Vagina (tissue), 2 donors: Measurements from ENCODE around the gene DOLK.

ENCODE experiments used
- POLR2A ChIP-seq, 2 donors: fragments of 450-650 bp; IDR thresholded peaks; one replicate each; pipeline ENCODE4 v1.6.1; 2017; ENCODE audit warnings: antibody characterized with exemption in 2 of 2, mild to moderate bottlenecking in 2 of 2, moderate library complexity in 2 of 2
- POLR2AphosphoS5 ChIP-seq, 2 donors: sonication (generic); formaldehyde crosslinking; IDR thresholded peaks; one replicate each; pipeline ENCODE4 v1.9.0; 2017; ENCODE audit warnings: antibody characterized with exemption in 2 of 2, mild to moderate bottlenecking in 2 of 2, low read depth in 1 of 2; ENCODE audit not compliant: insufficient read depth in 1 of 2
- TF ChIP-seq, protein P1 (sequence below), 3 experiments: fragments of 450-650 bp in 2 of 3; fragments of 200-600 bp in 1 of 3; sonication (generic) in 1 of 3; IDR thresholded peaks; one replicate each; pipeline ENCODE4 v1.5.1; 2017 to 2019; ENCODE audit warnings: antibody characterized with exemption in 3 of 3, mild to moderate bottlenecking in 2 of 3, moderate library complexity in 2 of 3

DNA sequence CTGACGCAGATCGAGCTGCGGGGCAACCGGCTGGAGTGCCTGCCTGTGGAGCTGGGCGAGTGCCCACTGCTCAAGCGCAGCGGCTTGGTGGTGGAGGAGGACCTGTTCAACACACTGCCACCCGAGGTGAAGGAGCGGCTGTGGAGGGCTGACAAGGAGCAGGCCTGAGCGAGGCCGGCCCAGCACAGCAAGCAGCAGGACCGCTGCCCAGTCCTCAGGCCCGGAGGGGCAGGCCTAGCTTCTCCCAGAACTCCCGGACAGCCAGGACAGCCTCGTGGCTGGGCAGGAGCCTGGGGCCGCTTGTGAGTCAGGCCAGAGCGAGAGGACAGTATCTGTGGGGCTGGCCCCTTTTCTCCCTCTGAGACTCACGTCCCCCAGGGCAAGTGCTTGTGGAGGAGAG is 31.2 kb downstream of the DOLK start:
- TF ChIP-seq, protein P1, sequence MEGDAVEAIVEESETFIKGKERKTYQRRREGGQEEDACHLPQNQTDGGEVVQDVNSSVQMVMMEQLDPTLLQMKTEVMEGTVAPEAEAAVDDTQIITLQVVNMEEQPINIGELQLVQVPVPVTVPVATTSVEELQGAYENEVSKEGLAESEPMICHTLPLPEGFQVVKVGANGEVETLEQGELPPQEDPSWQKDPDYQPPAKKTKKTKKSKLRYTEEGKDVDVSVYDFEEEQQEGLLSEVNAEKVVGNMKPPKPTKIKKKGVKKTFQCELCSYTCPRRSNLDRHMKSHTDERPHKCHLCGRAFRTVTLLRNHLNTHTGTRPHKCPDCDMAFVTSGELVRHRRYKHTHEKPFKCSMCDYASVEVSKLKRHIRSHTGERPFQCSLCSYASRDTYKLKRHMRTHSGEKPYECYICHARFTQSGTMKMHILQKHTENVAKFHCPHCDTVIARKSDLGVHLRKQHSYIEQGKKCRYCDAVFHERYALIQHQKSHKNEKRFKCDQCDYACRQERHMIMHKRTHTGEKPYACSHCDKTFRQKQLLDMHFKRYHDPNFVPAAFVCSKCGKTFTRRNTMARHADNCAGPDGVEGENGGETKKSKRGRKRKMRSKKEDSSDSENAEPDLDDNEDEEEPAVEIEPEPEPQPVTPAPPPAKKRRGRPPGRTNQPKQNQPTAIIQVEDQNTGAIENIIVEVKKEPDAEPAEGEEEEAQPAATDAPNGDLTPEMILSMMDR (IDR thresholded peaks at IDR 0.05) = no peak
- TF ChIP-seq POLR2AphosphoS5 (IDR thresholded peaks at IDR 0.05; ENCODE audit: insufficient read depth in 1 of 2, low read depth in 1 of 2) (peak in 1 of 2 donors; percentile 24), POLR2A (IDR thresholded peaks at IDR 0.05) (no peak)
